GM21737 (cell line): Measurements from ENCODE around the gene EEF1G.
"Not testable (repeated sequence)": the region's sequence is repeated elsewhere in the genome, so short reads cannot be mapped to it uniquely, and the experiment has no call there.

Experiments used
- ATAC-seq: cut with Tn5 transposase; IDR thresholded peaks from one replicate; pipeline ENCODE4 v1.9.1; 2021; ENCODE audit warnings: mild to moderate bottlenecking, moderate library complexity; ENCODE audit not compliant: unreplicated experiment

Gene EEF1G

GRCh38 chr11:62578541-62578940, 4.8 kb upstream of the EEF1G start:
- no peak for ATAC-seq

GRCh38 chr11:62577046-62577714, 3.5 kb upstream of the EEF1G start:
- no peak for ATAC-seq

- ATAC-seq: no peak
Observed at GRCh38 chr11:62575837-62576236, 2.1 kb upstream of the EEF1G start.

DNA sequence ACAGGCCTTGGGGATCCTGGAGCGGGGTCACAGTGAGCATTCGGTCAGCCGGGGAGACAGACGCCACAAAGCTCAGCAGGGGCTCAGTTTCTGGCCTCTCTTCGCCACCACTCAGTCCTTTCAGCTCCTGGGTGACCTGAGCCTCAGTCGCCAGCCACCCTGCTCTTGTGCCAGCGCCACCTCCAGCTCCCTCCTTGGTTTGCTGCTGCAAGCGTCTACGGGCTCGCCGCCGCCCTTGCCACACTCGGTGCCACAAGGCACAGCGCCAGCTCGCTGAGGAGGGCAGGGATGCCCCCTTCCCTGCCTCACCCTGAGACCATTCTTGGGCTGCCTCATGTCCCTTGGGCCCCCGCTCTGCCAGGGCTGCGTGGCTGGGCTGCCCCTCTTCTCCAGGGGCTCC, 1.5 kb upstream of the EEF1G start:
- no peak for ATAC-seq

DNA sequence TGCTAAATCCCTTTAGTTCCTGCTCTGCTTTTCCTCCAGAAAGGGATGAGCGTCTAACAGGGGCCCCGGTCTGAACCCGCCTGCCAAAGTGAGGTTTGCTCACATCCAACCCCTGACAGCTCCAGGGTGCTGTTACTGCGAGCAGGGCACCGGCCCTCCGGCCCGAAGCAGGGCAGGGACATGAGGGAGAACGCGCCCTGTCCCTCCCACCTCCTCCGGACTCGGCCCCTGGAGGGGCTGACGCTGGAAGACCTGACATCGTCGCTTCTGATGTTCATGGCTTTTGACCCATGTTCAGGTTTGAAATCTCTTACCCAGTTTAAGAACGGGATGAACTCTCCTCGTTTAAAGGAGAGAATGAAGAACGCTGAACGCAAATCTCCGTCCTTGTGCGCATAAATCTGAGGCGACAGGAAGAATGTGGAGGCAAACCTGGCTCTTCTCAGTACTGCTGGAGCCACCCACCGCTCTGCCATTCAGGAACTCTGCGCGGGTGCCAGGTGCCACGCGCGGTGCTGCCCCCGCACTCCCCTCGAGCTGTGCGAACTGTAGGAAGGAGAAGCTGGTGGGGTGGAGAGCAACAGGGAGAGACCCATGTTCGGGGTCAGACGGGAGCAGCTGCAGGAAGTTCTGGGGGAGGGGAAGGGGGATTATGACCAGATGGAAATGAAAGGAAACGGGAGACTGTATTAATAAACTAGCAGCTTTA, 826 bp upstream of the EEF1G start:
- peak; percentile 10 for ATAC-seq

GRCh38 chr11:62573006-62573591, 592 bp downstream of the EEF1G start:
- no peak for ATAC-seq

- no peak for ATAC-seq
Observed at GRCh38 chr11:62572431-62572830, 1.3 kb downstream of the EEF1G start.

DNA sequence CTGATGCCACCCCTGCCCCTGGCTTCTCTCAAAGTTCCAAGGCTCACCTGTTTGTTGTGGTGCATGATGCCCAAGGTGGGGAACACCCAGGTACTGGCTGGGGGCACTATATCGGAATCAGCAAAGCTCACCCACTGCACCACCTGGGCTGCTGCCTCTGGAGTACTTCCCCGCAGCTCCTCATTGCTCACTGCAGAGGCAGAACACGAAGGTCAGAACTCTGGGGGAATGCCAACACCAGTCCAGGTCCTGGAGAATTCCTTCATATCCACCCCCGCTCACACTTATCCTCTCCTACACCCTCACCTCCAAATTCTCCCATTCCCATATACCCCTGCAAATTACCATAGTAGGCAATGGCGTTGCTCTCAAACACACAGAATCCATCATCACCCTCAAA, 2.2 kb downstream of the EEF1G start:
- not testable (repeated sequence) for ATAC-seq

DNA sequence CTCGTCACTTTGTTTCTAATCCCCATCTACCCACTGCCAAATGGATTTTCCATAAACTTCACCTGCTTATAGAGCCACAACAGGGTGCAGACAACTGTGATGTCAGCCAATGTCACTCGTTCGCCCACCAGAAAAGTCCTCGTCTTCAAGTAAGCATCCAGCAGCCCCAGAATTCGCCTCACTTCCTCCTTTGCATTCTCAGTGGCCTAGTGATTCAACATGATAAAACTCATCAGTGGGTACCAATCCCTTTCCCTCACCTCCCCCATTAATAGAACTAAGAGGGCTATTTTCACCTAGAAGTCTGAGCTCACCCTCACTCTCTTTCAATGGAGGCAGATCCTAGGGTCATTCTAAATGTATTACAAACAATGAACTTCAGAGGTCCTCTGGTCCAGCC, 2.8 kb downstream of the EEF1G start:
- not testable (repeated sequence) for ATAC-seq

DNA sequence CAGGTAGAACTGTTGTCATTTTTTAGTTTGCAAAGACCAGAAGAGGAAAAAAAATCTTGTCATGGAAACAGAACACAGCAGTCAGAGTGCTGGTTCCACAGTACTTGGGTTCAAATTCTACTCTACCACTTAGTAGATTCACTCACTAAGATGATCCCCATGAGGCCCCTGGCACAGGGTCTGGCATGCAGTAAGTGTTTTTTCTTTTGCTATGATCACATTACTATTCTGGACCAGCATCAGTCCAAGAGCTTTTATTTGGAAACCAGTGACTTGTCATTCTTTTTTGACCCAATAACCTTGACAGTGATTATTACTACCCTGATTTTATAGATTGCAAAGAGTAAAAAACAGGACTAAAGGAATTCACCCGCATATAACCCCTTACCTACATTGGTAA, 4.1 kb downstream of the EEF1G start:
- no peak for ATAC-seq

DNA sequence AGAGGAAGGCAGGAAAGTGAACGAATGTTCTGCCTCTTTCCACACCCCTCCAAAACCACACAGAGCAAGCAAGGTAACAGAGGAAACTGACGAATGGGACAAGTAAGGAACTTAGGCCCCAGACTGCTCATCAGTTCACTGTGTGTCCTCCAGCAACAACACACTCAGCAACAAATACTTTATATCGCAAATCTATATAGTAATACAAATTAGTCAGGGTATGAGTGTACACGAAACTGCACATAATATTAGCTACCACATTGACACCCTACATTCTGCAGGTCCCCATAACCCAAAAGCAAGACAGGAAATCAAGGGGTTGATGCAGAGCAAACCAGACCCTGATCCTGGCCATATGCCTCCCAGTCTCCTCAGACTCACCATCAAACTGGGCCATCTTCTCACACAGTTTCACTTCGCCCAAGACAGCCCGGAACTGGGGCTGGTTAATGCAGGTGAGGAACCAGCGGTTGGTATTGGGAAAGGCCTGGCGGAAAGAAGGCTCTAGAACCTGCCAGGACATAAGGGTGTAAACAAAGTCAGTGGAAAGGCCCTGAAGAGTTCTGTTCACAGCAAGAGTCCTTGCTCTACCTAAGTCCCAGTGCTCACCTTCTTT, 6.6 kb downstream of the EEF1G start:
- no peak for ATAC-seq

DNA sequence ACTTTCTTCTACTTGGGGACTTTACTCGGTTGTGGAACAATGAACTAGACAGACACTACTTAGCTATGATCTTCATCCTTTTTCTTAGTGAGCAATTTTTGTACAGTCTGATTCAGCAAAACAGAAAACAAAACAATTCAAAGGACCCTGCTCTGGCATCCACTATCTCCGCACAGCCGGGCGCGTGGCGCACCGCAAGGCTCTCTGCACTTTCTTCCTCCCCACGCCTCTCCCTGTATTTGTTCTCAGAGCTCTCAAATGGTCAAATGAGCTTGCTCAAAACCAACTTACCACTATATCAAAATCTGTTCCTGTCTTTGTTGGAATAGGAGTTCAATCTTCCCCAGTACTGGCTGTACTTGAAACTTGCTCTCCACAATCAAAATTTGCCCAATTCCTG, 7.4 kb downstream of the EEF1G start:
- no peak for ATAC-seq

DNA sequence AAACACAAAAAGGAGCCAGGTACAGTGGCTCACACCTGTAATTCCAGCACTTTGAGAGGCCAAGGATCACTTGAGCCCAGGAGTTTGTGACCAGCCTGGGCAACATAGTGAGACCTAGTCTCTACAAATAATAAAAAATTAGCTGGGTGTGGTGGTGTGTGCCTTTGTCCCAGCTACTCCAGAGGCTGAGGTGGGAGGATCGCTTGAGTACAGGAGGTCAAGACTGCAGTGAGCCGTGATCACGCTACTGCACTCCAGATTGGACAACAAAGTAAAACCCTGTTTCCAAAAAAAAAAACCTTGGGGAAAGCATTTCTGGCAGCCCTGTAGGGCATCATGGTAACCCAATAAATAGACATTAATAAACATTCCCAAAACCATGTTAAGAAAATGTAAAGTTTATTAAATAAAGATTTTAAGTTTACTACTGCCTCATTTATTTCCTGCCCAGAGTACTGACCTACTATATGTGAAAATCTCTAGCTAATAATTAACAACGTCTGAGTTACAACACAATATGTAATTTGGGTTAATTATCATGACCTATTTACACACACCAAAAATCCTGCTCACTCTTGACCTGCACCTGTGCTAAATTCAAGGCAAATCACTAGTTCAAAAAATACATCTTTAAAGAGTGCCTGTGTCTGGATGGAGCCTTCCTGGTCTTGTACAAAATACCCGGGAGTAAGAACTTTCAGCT, 8.4 kb downstream of the EEF1G start:
- no peak for ATAC-seq

DNA sequence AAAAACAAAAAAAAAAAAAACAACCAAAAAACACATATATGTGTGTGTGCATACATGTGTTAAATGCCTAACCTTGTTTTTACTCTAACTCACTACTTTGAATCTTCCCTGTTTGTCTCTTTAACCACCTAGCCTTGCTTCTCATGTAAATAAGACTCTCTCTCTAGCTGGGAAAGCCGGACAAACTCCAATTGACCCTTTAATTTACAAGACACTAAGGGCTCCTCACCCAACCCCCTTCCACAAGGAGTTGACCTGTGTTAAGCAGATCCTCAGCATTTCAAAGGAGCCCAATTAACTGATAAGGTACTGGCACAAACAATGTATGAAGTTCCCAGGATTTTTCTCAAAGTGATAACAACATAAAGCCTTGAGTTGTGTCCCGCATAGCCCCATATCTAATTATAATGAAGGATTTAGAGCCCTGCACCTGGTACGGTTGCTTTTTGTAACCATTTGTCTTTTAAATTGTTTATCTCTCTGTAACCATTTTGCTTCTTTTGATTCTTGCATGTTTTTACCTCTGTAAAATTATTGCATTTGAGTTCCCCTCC, 11.9 kb downstream of the EEF1G start:
- ATAC-seq: not testable (repeated sequence)

- no peak for ATAC-seq
Observed at GRCh38 chr11:62560566-62561103, 13.1 kb downstream of the EEF1G start.

- not testable (repeated sequence) for ATAC-seq
Observed at GRCh38 chr11:62559626-62560025, 14.1 kb downstream of the EEF1G start.

DNA sequence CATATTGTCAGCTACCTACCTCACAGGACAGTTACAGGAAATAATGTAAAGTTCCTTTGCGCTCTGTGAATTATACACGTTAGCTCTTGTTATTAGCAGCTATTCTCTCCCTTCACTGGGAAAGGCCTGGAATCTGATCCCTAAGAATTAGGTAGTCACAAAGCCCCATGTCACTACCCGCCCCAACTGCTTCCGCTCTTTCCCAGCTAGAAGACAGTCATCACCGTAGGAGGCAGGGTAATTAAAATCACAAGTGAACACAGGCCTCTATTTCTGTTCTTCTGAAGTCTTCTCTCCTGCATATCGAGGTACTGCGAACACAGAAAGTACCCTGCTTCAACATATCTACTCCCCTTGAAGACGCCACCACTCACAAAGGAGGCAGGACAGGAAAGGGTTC, 14.5 kb downstream of the EEF1G start:
- ATAC-seq: no peak

DNA sequence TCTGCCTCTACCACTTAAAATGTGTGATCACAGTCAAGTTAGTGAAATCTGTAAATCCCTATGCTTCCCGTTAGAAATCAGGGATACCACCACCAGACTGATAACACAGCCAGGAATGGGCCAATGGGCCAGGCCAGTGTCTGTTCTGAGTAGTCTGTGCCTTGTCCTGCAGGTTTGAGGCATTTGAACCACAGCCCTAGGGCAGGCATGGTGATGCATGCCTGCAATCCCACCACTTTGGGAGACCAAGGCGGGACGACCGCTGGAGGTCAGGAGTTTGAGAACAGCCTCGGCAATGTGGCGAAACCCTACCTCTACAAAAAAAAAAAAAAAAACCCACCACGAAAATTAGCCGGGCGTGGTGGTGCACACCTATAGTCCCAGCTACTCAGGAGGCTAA, 15.0 kb downstream of the EEF1G start:
- ATAC-seq: no peak

DNA sequence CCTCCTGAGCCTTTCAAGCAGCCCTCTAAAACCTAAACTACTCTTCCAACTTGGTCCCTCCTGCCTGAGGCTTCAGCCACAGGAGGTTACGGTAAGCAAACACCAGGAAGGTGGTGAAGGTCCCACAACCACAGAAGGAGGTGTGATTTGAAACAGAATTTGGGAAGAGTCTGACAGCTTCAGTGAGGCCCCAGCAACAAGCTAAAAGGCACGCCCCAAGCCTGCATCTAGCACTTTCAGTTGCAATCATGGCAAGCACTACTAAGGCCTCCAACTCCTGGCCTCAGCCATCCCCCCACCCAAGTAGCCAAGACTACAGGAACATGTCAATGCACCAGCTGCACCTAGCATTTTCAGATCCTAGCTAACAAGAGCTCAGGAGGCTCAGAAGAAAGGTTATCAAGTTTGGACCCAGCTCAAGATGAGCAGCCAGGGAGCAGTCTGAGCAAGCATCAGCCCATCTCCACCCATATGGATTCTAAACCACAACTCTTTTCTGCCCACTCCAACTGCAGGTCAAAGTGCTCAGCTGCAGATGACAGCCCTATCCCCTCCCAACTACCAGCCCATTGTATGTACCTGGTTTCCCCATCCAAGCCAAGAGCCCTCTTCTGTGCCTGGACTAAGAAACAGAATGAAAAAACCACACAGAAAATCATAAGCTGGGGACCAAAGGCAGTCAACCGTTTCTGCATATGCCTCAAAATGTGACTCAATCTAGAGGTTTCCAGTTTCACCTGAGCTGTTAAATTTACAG, 16.6 kb downstream of the EEF1G start:
- ATAC-seq: peak; percentile 28
